Dedifferentiated amniotic fluid mesenchymal stem cell (primary cell): ENCODE measurements around the gene CYP26B1.

Experiments
- DNase-seq: peaks from one replicate; pipeline ENCODE4 v3.0.0-alpha.2; 2016; ENCODE audit errors: extremely low spot score

The CYP26B1 gene

DNA sequence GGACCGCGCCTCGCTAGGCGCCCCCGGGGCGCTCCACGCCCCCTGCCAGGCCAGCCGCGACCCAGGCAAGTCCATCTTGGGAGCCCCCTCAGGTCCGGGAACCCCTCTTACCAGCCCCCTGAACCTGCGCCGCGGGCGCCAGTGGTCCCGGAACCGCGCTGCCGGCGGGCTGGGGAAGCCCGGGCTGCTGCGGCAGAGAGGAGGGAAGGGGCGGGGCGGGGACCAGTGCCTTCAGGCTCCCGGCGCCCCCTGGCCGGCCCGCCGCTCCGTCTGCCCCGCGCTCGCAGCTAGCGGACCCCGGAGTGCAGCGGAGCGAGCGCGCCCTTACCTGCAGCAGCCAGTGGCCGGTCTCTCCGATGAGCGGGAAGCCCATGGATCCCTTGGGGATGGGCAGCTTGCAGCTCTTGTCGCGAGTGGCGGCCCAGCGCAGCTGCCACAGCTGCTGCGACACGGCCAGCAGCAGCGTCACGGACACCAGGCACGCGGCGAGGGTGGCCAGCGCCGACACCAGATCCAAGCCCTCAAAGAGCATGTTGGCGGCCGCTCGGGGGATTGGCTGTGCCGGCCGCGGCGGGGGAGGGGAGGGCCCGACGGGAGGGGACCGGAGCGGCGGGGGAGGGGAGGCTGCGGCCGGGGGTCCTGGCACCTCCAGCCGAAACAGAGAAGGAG, at the start of gene CYP26B1:
CYP26B1 (minus strand) TSS at position 560 of the 669 bp plus-strand sequence; CDS start at position 532, 28 bp downstream.
- DNase-seq, result no peak

GRCh38 chr2:72193723-72194122, 46.1 kb upstream of the CYP26B1 start:
- no peak for DNase-seq

DNA sequence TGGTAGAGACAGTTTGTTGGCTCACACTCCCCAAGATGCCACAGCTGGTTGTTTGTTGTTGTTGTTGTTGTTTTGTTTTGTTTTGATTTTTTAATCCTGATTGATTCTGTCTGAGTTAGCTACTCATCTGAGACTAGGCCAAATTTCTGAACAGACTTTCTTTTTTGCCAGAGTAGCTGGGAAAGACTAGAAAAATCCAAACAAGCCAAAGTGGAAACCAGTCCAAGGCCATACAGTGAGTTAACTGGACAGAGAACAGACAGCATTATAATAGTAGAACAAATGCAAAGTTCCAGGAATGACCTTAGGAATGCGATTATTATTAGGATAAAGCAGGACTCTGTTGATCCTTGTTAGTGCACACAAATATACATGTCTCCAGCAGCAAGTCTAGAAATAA, 43.8 kb upstream of the CYP26B1 start:
- no peak for DNase-seq

- DNase-seq, result no peak
Observed at GRCh38 chr2:72185206-72185605, 37.5 kb upstream of the CYP26B1 start.

DNA sequence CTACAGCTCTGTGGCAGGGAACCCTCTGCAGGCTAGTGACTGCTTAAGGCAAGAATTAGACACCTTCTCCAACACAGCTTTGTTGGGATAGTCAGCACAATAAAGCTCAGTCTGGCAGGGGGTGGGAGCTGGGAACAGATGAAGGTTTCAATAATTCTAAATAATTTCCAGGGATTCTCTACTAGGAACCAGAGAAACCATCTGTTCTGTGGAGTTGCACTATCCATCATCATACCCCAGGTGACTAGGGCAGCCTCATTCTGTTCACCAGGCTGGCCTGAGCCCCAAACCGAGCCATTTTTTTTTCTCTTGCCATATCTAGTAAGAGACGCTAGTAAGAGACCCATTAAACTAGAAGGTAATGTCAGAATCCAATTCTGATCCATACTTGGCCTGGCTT, 35.8 kb upstream of the CYP26B1 start:
- DNase-seq, result no peak

DNA sequence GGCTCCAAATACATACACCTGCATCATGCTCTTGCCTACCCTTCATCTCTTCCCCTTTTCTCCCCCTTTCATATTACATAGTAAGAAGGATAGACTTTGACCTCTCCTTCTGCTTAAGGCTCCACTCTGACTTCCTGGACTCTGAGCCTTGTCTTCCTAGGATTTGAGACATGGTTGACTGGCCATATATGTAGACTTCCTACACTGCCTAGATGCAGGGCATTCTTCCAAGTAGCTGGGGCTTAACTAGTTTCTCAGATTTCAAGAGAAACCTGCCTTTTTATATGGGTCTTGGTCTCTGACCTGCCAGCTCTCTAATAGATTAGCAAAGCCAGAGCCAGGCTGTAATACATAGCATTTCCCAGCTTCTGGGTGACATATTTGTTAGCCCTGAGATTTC, 35.4 kb upstream of the CYP26B1 start:
- no peak for DNase-seq

DNA sequence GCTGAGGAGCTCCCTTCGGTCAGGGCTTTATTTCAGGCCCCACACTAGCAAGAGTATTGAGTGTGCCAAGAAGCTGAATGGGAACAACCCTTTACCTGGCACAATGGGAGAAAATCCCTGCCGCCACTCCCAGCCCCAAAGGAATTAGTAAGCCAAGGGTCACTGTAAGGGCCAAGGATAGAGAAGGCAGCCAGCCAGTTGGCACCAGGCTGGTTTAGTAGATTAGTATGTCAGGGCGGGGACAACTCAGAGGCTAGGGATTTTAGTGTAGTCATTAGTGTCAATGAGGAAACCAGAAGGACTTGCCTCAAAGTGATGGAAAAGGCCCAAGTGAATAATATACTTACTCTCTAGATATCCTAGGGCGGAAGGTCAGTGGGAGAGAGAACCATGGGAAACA, 34.9 kb upstream of the CYP26B1 start:
- DNase-seq, result no peak

GRCh38 chr2:72181616-72182015, 34.0 kb upstream of the CYP26B1 start:
- DNase-seq, result no peak

GRCh38 chr2:72180351-72180750, 32.7 kb upstream of the CYP26B1 start:
- no peak for DNase-seq

DNA sequence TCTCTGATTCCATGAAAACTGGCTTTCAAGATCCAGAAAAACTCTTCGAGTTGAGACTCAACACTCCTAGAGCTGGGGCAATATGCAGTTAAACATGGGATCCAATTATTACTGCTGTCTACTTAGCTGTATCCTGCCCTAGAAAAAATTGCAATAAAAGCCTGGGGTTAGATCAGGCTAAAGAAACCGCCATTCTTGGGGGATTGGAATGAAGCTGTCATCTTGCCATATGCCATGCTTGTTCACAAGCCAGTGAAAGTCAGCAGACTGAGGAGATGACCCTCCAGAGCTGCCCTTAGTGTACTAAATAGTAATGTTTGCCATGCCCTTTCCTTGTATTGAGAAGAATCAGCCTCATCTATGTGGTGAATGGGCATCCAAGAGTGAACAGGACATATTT, 30.9 kb upstream of the CYP26B1 start:
- no peak for DNase-seq

DNA sequence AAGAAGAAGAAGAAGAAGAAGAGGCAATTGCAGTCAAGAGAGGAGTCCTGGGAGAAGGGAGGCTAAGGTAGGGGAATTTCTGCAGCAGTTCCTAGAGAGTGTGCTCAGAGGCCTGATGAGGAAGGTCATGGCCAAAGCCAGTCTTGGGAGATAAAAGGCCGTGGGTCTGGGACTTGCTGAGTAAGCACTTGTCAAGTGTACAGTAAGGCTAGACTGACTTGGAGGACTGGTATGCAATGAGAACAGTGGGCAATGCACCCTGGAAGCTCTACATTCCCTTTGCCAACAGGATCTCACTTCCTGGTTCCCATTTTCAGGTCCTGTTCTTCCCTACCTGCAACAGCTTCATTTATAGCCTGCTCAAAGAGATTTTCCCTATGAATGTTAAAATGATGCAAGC, 28.6 kb upstream of the CYP26B1 start:
- DNase-seq, result no peak

- DNase-seq, result no peak
Observed at GRCh38 chr2:72175636-72176035, 28.0 kb upstream of the CYP26B1 start.

GRCh38 chr2:72173640-72174321, 26.1 kb upstream of the CYP26B1 start:
- no peak for DNase-seq

DNA sequence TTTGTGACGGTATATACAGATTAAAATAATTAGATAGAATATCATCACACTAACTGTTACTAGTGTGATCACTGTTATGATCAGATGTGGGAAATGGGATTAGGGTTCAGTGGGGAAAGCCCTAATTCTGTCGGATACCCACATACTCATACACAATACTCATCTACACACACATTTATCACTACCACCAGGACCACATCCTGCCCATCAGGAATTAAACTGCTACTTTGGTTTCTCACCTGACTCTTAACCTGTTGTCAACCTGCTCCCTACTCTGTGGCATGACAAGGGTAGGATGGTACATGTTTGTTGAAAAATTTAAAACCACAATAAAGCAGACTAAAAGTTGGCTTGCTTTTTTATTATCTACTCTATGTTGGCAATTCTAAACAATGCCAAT, 24.8 kb upstream of the CYP26B1 start:
- no peak for DNase-seq

GRCh38 chr2:72166279-72166678, 18.6 kb upstream of the CYP26B1 start:
- no peak for DNase-seq

DNA sequence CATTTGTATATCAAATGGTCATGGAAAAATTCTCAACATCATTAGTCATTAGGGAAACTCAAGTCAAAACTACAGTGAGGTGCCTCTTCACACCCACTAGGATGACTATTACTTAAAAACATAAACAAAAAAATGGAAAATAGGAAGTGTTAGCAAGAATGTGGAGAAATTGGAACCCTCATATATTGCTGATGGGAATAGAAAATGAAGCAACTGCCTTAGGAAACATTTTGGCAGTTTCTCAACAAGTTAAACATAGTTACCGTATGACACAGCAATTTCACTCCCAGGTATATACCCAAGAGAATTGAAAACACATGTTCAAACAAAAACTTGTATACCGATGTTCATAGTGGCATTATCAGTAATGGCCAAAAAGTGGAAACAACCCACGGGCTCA, 18.1 kb upstream of the CYP26B1 start:
- no peak for DNase-seq

- no peak for DNase-seq
Observed at GRCh38 chr2:72162574-72162973, 14.9 kb upstream of the CYP26B1 start.

GRCh38 chr2:72159211-72159993, 11.7 kb upstream of the CYP26B1 start:
- DNase-seq, result no peak

DNA sequence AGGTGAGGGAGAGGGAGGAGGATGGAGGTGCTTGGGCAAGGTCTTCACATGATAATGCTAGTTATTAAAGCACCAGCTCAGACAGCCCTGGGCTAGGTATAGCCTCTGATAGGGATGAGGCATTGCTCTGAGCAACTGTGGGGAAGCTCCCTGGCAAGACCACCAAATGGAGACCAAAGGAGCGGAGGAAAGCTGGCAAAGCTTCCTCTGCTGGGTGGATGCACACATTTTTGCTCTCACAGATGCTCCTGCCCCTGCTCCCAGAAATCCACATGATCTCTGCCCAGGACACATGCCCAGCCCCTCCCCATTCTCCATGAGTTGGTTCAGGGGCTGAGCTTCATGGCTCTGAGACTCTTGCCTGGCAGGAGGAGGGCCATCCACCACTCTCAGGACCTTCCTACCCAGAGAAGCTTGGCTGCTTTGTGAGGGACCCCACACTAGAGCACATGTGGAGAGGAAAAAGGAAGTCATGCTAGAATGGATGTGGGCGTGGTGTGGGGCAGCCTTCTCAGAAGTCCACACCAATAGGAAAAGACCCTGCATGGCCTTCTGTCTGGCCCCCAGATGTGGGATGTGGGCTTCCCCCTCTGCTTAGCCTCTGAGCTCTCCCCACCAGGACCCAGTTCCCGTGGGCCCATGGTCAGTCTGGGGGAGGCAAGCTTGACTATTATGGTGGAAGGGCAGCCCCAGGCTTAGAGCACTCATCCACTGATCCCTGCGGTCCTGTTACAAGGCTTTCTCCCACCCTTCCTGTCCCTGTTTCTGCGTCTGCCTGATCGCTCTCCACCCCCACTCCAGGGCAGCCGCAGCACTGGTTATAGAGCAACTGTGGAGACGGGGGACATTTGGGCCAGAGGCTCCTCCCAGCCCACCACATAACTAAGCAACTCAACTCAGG, 10.5 kb upstream of the CYP26B1 start:
- no peak for DNase-seq

DNA sequence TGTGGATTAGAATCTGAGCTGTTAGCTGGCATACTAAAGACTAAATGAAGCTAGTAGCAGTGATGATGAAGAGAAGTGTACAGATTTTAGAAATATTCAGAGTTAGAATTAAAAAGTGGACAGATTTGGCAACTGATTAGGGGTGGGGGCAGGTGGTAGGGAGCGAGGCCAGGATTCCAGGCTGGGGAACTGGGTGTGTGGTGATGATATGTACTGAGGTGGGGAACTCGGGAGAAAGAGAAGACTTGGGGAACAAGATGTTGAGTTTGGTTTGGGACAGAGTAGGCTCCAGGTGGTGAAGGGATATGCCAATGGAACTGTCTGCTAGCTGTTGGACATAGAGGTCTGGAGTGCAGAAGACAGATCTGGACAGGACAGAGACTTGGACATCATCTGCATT, 9.2 kb upstream of the CYP26B1 start:
- DNase-seq, result no peak

- no peak for DNase-seq
Observed at GRCh38 chr2:72155737-72156136, 8.1 kb upstream of the CYP26B1 start.

DNA sequence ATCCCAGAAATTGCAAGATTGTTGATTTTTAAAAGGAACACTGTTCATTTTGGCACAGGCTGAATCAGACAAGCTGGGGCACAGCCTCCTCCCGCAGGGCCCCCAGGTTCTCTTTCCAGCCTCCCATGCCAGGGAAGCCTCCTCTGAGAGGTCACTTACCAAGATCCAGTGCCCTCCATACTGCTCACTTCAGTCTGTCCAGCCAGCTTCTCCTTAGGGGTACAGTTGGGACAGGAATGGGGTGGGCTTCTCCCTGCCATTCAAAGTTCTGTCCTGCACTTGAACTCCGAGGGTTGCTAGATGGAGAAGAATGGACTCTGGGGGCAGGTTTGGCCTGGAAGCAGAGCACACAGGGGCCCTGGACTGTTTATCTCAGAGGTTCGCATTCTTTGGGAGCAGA, 7.5 kb upstream of the CYP26B1 start:
- no peak for DNase-seq
